Nephron progenitor cell (in vitro differentiated cells): ENCODE measurements around the gene COIL.

ENCODE experiments used
- DNase-seq: peaks from one replicate; pipeline ENCODE4 v3.0.0; 2021
- H3K27ac Mint-ChIP-seq: 2 replicates; pipeline ENCODE4 v1.8.0; 2021; ENCODE audit warnings: mild to moderate bottlenecking, moderate library complexity, mixed read lengths
- H3K27me3 Mint-ChIP-seq: 2 replicates; pipeline ENCODE4 v1.8.0; 2021; ENCODE audit warnings: mild to moderate bottlenecking, low read depth, mixed read lengths; ENCODE audit not compliant: poor library complexity
- H3K36me3 Mint-ChIP-seq: 2 replicates; pipeline ENCODE4 v1.8.0; 2021; ENCODE audit warnings: low read depth, mixed read lengths
- H3K4me1 Mint-ChIP-seq: 2 replicates; pipeline ENCODE4 v1.8.0; 2021; ENCODE audit warnings: mixed read lengths
- H3K4me3 Mint-ChIP-seq: 2 replicates; pipeline ENCODE4 v1.8.0; 2021; ENCODE audit warnings: mild to moderate bottlenecking, moderate library complexity, mixed read lengths
- H3K9me3 Mint-ChIP-seq: 2 replicates; pipeline ENCODE4 v1.8.0; 2021; ENCODE audit warnings: mild to moderate bottlenecking, moderate library complexity, mixed read lengths
- CTCF ChIP-seq: fragments of 200-600 bp; sonication (generic); IDR thresholded peaks from 2 replicates; pipeline ENCODE4 v1.5.0; 2021; ENCODE audit warnings: antibody characterized with exemption

COIL gene

GRCh38 chr17:56960596-56961538 is at the start of gene COIL:
TSS of gene COIL (minus strand) at chr17:56961050. CDS start at chr17:56961019, 31 bp downstream.
- H3K9me3 Mint-ChIP-seq, result no peaks in the 10 kb centered on the region
- H3K4me3 Mint-ChIP-seq, result peak within 1 kb of the TSS; percentile 85
- DNase-seq, result peak; percentile 96
- peak; percentile 99 for TF ChIP-seq CTCF
- H3K27ac Mint-ChIP-seq, result peak within 1 kb of the TSS; percentile 96
- H3K36me3 Mint-ChIP-seq, result peaks cover 10% of the 10 kb centered on the region
- peaks cover 7% of the 10 kb centered on the region for H3K27me3 Mint-ChIP-seq
- H3K4me1 Mint-ChIP-seq, result peaks cover 23% of the 10 kb centered on the region

GRCh38 chr17:57010487-57010886 is 49.6 kb upstream of the COIL start:
- no peak for TF ChIP-seq CTCF
- Mint-ChIP-seq H3K27ac (no peak overlapping the region), H3K4me1 (peaks cover 21% of the 10 kb centered on the region), H3K27me3 (no peaks in the 10 kb centered on the region), H3K4me3 (no peak overlapping the region), H3K36me3 (no peaks in the 10 kb centered on the region), H3K9me3 (no peaks in the 10 kb centered on the region)
- no peak for DNase-seq

- no peak overlapping the region for H3K4me3 Mint-ChIP-seq
- DNase-seq, result peak; percentile 50
These were observed 49.0 kb upstream of the COIL start for GRCh38 chr17:57009737-57010445.

GRCh38 chr17:57008958-57009357 is 48.1 kb upstream of the COIL start:
- Mint-ChIP-seq H3K27ac (no peak overlapping the region), H3K27me3 (no peaks in the 10 kb centered on the region), H3K36me3 (no peaks in the 10 kb centered on the region), H3K4me3 (no peak overlapping the region), H3K4me1 (peaks cover 21% of the 10 kb centered on the region), H3K9me3 (no peaks in the 10 kb centered on the region)
- no peak for TF ChIP-seq CTCF
- DNase-seq, result no peak

More at GRCh38 chr17:57009737-57010445, 49.0 kb upstream of the COIL start:
- Mint-ChIP-seq H3K36me3 (no peaks in the 10 kb centered on the region), H3K9me3 (no peaks in the 10 kb centered on the region), H3K4me1 (peaks cover 21% of the 10 kb centered on the region), H3K27me3 (no peaks in the 10 kb centered on the region), H3K27ac (no peak overlapping the region)
- TF ChIP-seq CTCF, result peak; percentile 59

- Mint-ChIP-seq H3K36me3 (peaks cover 9% of the 10 kb centered on the region), H3K27me3 (no peaks in the 10 kb centered on the region), H3K9me3 (no peaks in the 10 kb centered on the region), H3K4me1 (peaks cover 21% of the 10 kb centered on the region), H3K27ac (no peak overlapping the region), H3K4me3 (no peak overlapping the region)
- no peak for TF ChIP-seq CTCF
- DNase-seq, result no peak
These were observed 45.2 kb upstream of the COIL start for GRCh38 chr17:57006040-57006439.
